H7 (cell line): ENCODE data around the gene NTNG1. TPM values are rescaled to one million over a fixed set of nuclear protein-coding genes. Genes with fewer than 3 reads are reported as not detected.
A peak's percentile ranks its signal among the peaks of the same experiment; 100 is the strongest.

ENCODE experiments used
- DNase-seq: peaks from one replicate; pipeline ENCODE4 v3.0.0; 2012
- H3K27me3 ChIP-seq: 2 replicates; pipeline ENCODE4 v1.6.0; 2011; ENCODE audit warnings: mild to moderate bottlenecking, low read length; ENCODE audit not compliant: control insufficient read depth, insufficient read depth
- H3K36me3 ChIP-seq: replicated peaks from 2 replicates; pipeline ENCODE4 v1.5.1; 2011; ENCODE audit warnings: low read length; ENCODE audit not compliant: control insufficient read depth, insufficient read depth
- H3K4me3 ChIP-seq: 2 replicates; pipeline ENCODE4 v1.5.1; 2011; ENCODE audit warnings: low read depth, mild to moderate bottlenecking, control low read depth, low read length, moderate library complexity; ENCODE audit not compliant: insufficient read depth
- total RNA-seq: library from RNA; depleted of rRNA; stranded (reverse); fragments of >200 nt; shearing (Covaris generic); gene quantifications from 2 replicates; pipeline ENCODE4 v1.2.3, GENCODE V29; 2014

Gene NTNG1
- total RNA-seq, 1 experiment from 2014 or later: 5.4 TPM

GRCh38 chr1:107454791-107455190 is 314.0 kb downstream of the NTNG1 start:
- DNase-seq: no peak
- Histone ChIP-seq H3K36me3 (no peaks in the 10 kb centered on the region), H3K27me3 (no peaks in the 10 kb centered on the region), H3K4me3 (no peak overlapping the region)

- DNase-seq: no peak
- H3K4me3 ChIP-seq: no peak overlapping the region
- no peaks in the 10 kb centered on the region for H3K27me3 ChIP-seq
- no peaks in the 10 kb centered on the region for H3K36me3 ChIP-seq
Observed at GRCh38 chr1:107457989-107458388, 317.1 kb downstream of the NTNG1 start.

- H3K4me3 ChIP-seq: no peak overlapping the region
- H3K27me3 ChIP-seq: no peaks in the 10 kb centered on the region
- H3K36me3 ChIP-seq: no peaks in the 10 kb centered on the region
- DNase-seq: no peak
Observed at GRCh38 chr1:107459204-107459904, 318.5 kb downstream of the NTNG1 start.

- no peak for DNase-seq
- no peak overlapping the region for H3K4me3 ChIP-seq
- H3K27me3 ChIP-seq: no peaks in the 10 kb centered on the region
- H3K36me3 ChIP-seq: no peaks in the 10 kb centered on the region
Observed at GRCh38 chr1:107460035-107460434, 319.2 kb downstream of the NTNG1 start.

GRCh38 chr1:107464827-107465226 is 324.0 kb downstream of the NTNG1 start:
- no peak overlapping the region for H3K4me3 ChIP-seq
- DNase-seq: no peak
- H3K27me3 ChIP-seq: no peaks in the 10 kb centered on the region; the same call in 1 of the 2 replicates
- no peaks in the 10 kb centered on the region for H3K36me3 ChIP-seq

GRCh38 chr1:107467286-107467685 is 326.4 kb downstream of the NTNG1 start:
- H3K4me3 ChIP-seq: no peak overlapping the region
- H3K36me3 ChIP-seq: no peaks in the 10 kb centered on the region
- no peak for DNase-seq
- H3K27me3 ChIP-seq: no peaks in the 10 kb centered on the region; the same call in 1 of the 2 replicates

GRCh38 chr1:107467811-107468210 is 327.0 kb downstream of the NTNG1 start:
- no peak overlapping the region for H3K4me3 ChIP-seq
- no peak for DNase-seq
- no peaks in the 10 kb centered on the region for H3K36me3 ChIP-seq
- H3K27me3 ChIP-seq: no peaks in the 10 kb centered on the region; the same call in 1 of the 2 replicates

GRCh38 chr1:107473065-107473464 is 332.2 kb downstream of the NTNG1 start:
- DNase-seq: no peak
- H3K36me3 ChIP-seq: no peaks in the 10 kb centered on the region
- no peaks in the 10 kb centered on the region for H3K27me3 ChIP-seq
- no peak overlapping the region for H3K4me3 ChIP-seq

GRCh38 chr1:107474877-107475612 is 334.2 kb downstream of the NTNG1 start:
- Histone ChIP-seq H3K4me3 (no peak overlapping the region), H3K36me3 (no peaks in the 10 kb centered on the region), H3K27me3 (no peaks in the 10 kb centered on the region)
- DNase-seq: no peak

- no peaks in the 10 kb centered on the region for H3K27me3 ChIP-seq
- peak; percentile 50 for DNase-seq
- no peaks in the 10 kb centered on the region for H3K36me3 ChIP-seq
- H3K4me3 ChIP-seq: no peak overlapping the region
Observed at GRCh38 chr1:107477233-107477632, 336.4 kb downstream of the NTNG1 start.

GRCh38 chr1:107479865-107480350 is 339.1 kb downstream of the NTNG1 start:
- no peak overlapping the region for H3K4me3 ChIP-seq
- peak; percentile 26 for DNase-seq
- no peaks in the 10 kb centered on the region for H3K36me3 ChIP-seq
- no peaks in the 10 kb centered on the region for H3K27me3 ChIP-seq

GRCh38 chr1:107480548-107481415 is 339.9 kb downstream of the NTNG1 start:
- no peak overlapping the region for H3K4me3 ChIP-seq
- H3K27me3 ChIP-seq: no peaks in the 10 kb centered on the region
- H3K36me3 ChIP-seq: no peaks in the 10 kb centered on the region
- no peak for DNase-seq

- Histone ChIP-seq H3K27me3 (no peaks in the 10 kb centered on the region), H3K36me3 (no peaks in the 10 kb centered on the region), H3K4me3 (no peak overlapping the region)
- DNase-seq: no peak
Observed at GRCh38 chr1:107481756-107482384, 341.0 kb downstream of the NTNG1 start.

GRCh38 chr1:107483949-107484348 is 343.1 kb downstream of the NTNG1 start:
- no peaks in the 10 kb centered on the region for H3K27me3 ChIP-seq
- no peak overlapping the region for H3K4me3 ChIP-seq
- no peak for DNase-seq
- no peaks in the 10 kb centered on the region for H3K36me3 ChIP-seq
